Fibroblast of mammary gland (primary cell): ENCODE data around the gene DPEP3.
"Not testable (repeated sequence)": the region's sequence is repeated elsewhere in the genome, so short reads cannot be mapped to it uniquely, and the experiment has no call there.

Experiments used
- DNase-seq: peaks from one replicate; pipeline ENCODE4 v3.0.0-alpha.2; 2010; ENCODE audit warnings: low read depth
- H3K4me3 ChIP-seq: 2 replicates; pipeline ENCODE4 v1.5.1; 2011; ENCODE audit warnings: low read depth, mild to moderate bottlenecking, low read length, moderate library complexity; ENCODE audit not compliant: control insufficient read depth
- CTCF ChIP-seq: conservative IDR thresholded peaks from 2 replicates; pipeline ENCODE4 v1.5.1; 2011; ENCODE audit warnings: low read depth, low read length, inconsistent platforms; ENCODE audit not compliant: control insufficient read depth, insufficient read depth

The DPEP3 gene

DNA sequence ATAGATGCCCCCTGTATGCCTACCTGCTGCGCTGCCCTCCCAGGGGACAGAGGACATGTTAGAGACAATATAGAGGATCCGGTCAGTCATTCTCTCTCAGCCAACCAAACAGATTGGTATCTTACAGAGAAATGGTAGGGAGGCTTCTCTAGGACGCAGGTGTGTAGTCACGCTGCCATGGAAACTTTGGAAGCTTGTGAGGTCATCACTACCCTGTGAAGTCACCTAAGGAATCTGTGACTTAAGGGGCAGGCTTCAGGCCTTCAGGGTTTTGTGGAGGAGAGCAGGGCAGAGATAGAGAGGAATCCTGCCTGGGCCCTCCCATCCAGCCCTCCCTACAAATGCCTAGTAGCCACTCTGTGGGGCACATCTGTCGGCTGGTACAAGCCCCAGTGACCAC is 35.4 kb upstream of the DPEP3 start, which contains the start of gene DPEP2NB:
TSS of gene DPEP2NB (minus strand) at position 231 of the 400 bp plus-strand sequence. CDS start at position 90, 141 bp downstream.
- no peak within 1 kb of the TSS for H3K4me3 ChIP-seq
- TF ChIP-seq CTCF: no peak

GRCh38 chr16:68013440-68013839 is 33.1 kb upstream of the DPEP3 start:
- no peak for TF ChIP-seq CTCF
- no peak for DNase-seq
- no peak overlapping the region for H3K4me3 ChIP-seq

More for the DNA sequence above, 35.4 kb upstream of the DPEP3 start, which contains the start of gene DPEP2NB:
- DNase-seq: no peak

DNA sequence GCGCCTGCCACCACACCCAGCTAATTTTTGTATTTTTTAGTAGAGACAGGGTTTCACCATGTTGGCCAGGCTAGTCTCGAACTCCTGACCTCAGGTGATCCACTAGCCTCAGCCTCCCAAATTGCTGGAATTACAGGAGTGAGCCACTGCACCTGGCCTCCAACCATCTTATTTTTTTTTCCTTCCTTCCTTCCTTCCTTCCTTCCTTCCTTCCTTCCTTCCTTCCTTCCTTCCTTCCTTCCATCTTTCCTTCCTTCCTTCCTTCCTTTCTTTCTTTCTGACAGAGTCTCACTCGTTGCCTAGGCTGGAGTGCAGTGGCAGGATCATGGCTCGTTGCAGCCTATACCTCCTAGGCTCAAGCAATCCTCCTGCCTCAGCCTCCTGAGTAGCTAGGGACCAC is 29.6 kb upstream of the DPEP3 start:
- DNase-seq, H3K4me3 ChIP-seq: not testable (repeated sequence)

- no peak for TF ChIP-seq CTCF
- H3K4me3 ChIP-seq: no peak overlapping the region
- DNase-seq: no peak
Measured at GRCh38 chr16:68009157-68009735, 28.9 kb upstream of the DPEP3 start.

GRCh38 chr16:68005786-68006286 is 25.5 kb upstream of the DPEP3 start:
- no peak overlapping the region for H3K4me3 ChIP-seq
- TF ChIP-seq CTCF: no peak
- DNase-seq: no peak

- TF ChIP-seq CTCF: no peak
- H3K4me3 ChIP-seq: no peak overlapping the region
- DNase-seq: no peak
Measured at GRCh38 chr16:68005211-68005610, 24.9 kb upstream of the DPEP3 start.

- no peak for TF ChIP-seq CTCF
- H3K4me3 ChIP-seq: no peak overlapping the region
- peak; percentile 87 for DNase-seq
Measured at GRCh38 chr16:68003031-68003430, 22.7 kb upstream of the DPEP3 start.
